ENCODE results near the gene VWA3A.

GRCh38 chr16:22165508-22166285 is 73.4 kb downstream of the VWA3A start:
- TF ChIP-seq POLR2AphosphoS5 (IDR thresholded peaks at IDR 0.05; ENCODE audit: low read depth, low read length) (no peak), EZH2 (IDR thresholded peaks at IDR 0.05; ENCODE audit: low read depth, low read length, severe bottlenecking) (no peak), RAD21 (IDR thresholded peaks at IDR 0.05 in 1 of 2, conservative IDR thresholded peaks at IDR 0.05 in 1 of 2; ENCODE audit: low read depth in 2 of 2, low read length in 2 of 2) (no peak), CTCF (IDR thresholded peaks at IDR 0.05; ENCODE audit: control extremely low read depth in 1 of 3, insufficient read depth in 1 of 3, low read depth in 1 of 3, low read length in 3 of 3) (no peak), SIN3A (conservative IDR thresholded peaks at IDR 0.05 in 1 of 2, IDR thresholded peaks at IDR 0.05 in 1 of 2; ENCODE audit: low read depth in 1 of 2, low read length in 2 of 2) (no peak), POLR2A (IDR thresholded peaks at IDR 0.05; ENCODE audit: control extremely low read depth in 1 of 2, low read depth in 2 of 2, low read length in 2 of 2) (no peak), EP300 (IDR thresholded peaks at IDR 0.05; ENCODE audit: borderline replicate concordance in 1 of 2, low read depth in 2 of 2, low read length in 2 of 2) (no peak), TBP (IDR thresholded peaks at IDR 0.05; ENCODE audit: low read depth, low read length) (no peak), SP1 (IDR thresholded peaks at IDR 0.05; ENCODE audit: low read depth, low read length) (no peak), ATF2 (IDR thresholded peaks at IDR 0.05; ENCODE audit: low read length) (no peak)

All from H1 (cell line).